ENCODE data around the gene TNFRSF25.

The TNFRSF25 gene

DNA sequence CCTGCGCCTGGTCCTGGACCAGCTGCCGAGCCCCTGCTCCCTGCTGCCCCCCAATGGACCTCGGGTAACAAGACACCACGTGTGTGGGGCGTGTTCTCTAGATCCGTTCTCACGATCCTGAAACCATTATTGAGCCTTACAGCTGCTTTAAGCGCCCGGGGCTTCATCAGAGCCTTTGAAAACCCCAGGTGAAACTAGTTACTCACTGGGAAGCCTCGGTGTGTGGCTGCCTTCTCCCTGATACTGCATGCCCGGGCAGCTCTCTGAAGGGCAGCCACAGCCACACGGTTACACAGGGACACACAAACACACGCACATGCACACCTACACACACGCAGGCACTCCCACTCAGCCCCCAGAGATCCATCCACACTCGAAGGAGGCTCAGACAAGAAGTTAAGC is 51.5 kb downstream of the TNFRSF25 start:
- peak; percentile 31 for FAIRE-seq

DNA sequence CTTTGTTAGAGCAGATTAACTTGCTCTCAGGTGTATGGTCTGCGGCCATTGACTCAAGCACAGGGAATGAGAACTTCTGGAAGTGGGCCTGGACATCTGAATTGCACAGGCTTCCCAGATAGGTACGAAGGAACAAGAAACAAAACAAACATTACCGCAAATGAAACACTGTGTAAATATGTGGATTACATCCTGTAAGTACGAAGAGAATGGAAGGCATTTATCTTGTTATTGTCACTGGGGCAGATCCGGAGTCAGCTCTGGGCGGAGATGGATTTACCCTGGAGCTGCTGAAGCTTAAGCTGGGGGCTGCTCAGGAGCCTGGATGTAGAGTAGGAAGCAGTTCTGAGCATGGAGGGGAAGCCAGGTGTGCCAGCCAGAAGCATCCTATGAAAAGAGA is 53.1 kb downstream of the TNFRSF25 start:
- FAIRE-seq: no peak

All from G401.6 (cell line).